VCaP (cell line): Measurements from ENCODE around the gene HNRNPL.
"Not testable (repeated sequence)": the region's sequence is repeated elsewhere in the genome, so short reads cannot be mapped to it uniquely, and the experiment has no call there.

Experiments
- H3K27ac ChIP-seq: fragments of 450-650 bp; 2 replicates; pipeline ENCODE4 v1.5.1; 2017
- CTCF ChIP-seq: fragments of 450-650 bp; conservative IDR thresholded peaks from 2 replicates; pipeline ENCODE4 v1.5.1; 2017; ENCODE audit warnings: mild to moderate bottlenecking, moderate library complexity

HNRNPL gene

GRCh38 chr19:38878575-38879399, 29.0 kb upstream of the HNRNPL start:
- H3K27ac ChIP-seq = peak overlapping the region; percentile 91
- no peak for TF ChIP-seq CTCF

GRCh38 chr19:38877781-38878574, 28.2 kb upstream of the HNRNPL start, which contains the start of gene RINL:
Gene RINL, minus strand, starts transcription at chr19:38878275. Its CDS starts 1,533 bp downstream, at chr19:38876742.
- no peak for TF ChIP-seq CTCF
- H3K27ac ChIP-seq = peak within 1 kb of the TSS; percentile 91

GRCh38 chr19:38875656-38876395, 26.0 kb upstream of the HNRNPL start:
- H3K27ac ChIP-seq = peak overlapping the region; percentile 91; the same call in 1 of the 2 replicates
- no peak for TF ChIP-seq CTCF

GRCh38 chr19:38873400-38873799, 23.6 kb upstream of the HNRNPL start:
- H3K27ac ChIP-seq = not testable (repeated sequence)

- no peak for TF ChIP-seq CTCF
- H3K27ac ChIP-seq = no peak overlapping the region
Measured at GRCh38 chr19:38870612-38871011, 20.8 kb upstream of the HNRNPL start.

GRCh38 chr19:38869836-38870607, 20.2 kb upstream of the HNRNPL start:
- H3K27ac ChIP-seq = peak overlapping the region; percentile 23; the same call in 1 of the 2 replicates
- TF ChIP-seq CTCF = peak; percentile 78

- TF ChIP-seq CTCF = no peak
- H3K27ac ChIP-seq = no peak overlapping the region; the same call in 1 of the 2 replicates
Measured at GRCh38 chr19:38869160-38869835, 19.5 kb upstream of the HNRNPL start.
